ENCODE measurements around the gene MSGN1.

DNA sequence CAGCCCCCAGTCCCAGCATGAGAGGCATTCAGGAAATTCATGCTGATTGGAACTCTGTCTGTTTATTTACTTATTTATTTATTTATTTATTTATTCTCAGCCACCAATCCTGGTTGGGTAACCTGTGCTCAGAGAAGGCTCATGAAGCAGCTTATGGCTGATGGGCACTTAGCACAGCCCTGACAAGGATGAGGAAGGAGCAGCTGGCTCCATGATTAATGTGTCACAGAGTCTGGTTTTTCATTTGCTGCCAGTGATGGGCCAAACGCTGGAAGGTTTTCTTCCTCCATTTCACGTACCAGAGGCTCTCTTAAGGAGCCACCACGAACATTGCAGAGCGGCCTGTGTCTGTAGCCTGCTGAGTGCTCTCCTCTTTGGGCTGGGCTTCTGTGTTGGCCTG, 33.9 kb downstream of the MSGN1 start:
- TF ChIP-seq POLR2AphosphoS5 (IDR thresholded peaks at IDR 0.05), result no peak
- no peak for TF ChIP-seq EP300 (IDR thresholded peaks at IDR 0.05)
- TF ChIP-seq CTCF (IDR thresholded peaks at IDR 0.05), result no peak
- TF ChIP-seq POLR2A (IDR thresholded peaks at IDR 0.05), result no peak
